ENCODE results near the gene PDE10A.

The PDE10A gene

GRCh38 chr6:165543781-165544180 lies 119.3 kb downstream of the PDE10A start:
- H3K27me3 ChIP-seq (ENCODE audit: control insufficient read depth in 1 of 2, insufficient read depth in 1 of 2, low read length in 2 of 2) = no peaks in the 10 kb centered on the region
- no peak overlapping the region for H2AFZ ChIP-seq (ENCODE audit: low read depth, low read length)
- H4K8ac ChIP-seq (ENCODE audit: low read length) = no peak overlapping the region
- H4K91ac ChIP-seq (ENCODE audit: low read length) = no peak overlapping the region
- H3K23ac ChIP-seq (ENCODE audit: low read length in 2 of 2) = no peak overlapping the region
- no peak overlapping the region for H3K9ac ChIP-seq (ENCODE audit: low read length)
- no peak overlapping the region for H3K4me2 ChIP-seq (ENCODE audit: low read length, poor library complexity, severe bottlenecking)
- H3K4ac ChIP-seq (ENCODE audit: low read depth in 1 of 2, low read length in 2 of 2) = no peak overlapping the region
- no peak overlapping the region for H2BK120ac ChIP-seq (ENCODE audit: low read depth, low read length)
- no peak overlapping the region for H3K14ac ChIP-seq (ENCODE audit: low read length in 2 of 2)
- no peak overlapping the region for H3K18ac ChIP-seq (ENCODE audit: low read depth in 1 of 2, low read length in 2 of 2)
- no peak overlapping the region for H2BK15ac ChIP-seq (ENCODE audit: low read depth, poor library complexity, severe bottlenecking)
- H3K4me3 ChIP-seq (ENCODE audit: insufficient read depth in 1 of 2, low read depth in 1 of 2, low read length in 2 of 2) = no peak overlapping the region
- H2BK12ac ChIP-seq (ENCODE audit: low read length in 2 of 2) = no peak overlapping the region
- no peaks in the 10 kb centered on the region for H3K9me3 ChIP-seq (ENCODE audit: control insufficient read depth, low read length)
- no peak for DNase-seq
- WGBS = no CpG with 5 or more reads among the region's 4 CpGs
- H3K4me1 ChIP-seq (ENCODE audit: control insufficient read depth, insufficient read depth, low read depth, low read length) = no peaks in the 10 kb centered on the region
- no peaks in the 10 kb centered on the region for H3K36me3 ChIP-seq (ENCODE audit: control insufficient read depth in 1 of 2, insufficient read depth in 2 of 2, low read depth in 1 of 2, low read length in 2 of 2)
- H2AK5ac ChIP-seq (ENCODE audit: low read length, severe bottlenecking) = no peak overlapping the region
- no peak overlapping the region for H2BK5ac ChIP-seq (ENCODE audit: low read depth, low read length, poor library complexity, severe bottlenecking)
- H3K79me1 ChIP-seq (replicated peaks; ENCODE audit: low read length, poor library complexity, severe bottlenecking) = peaks cover 8% of the 10 kb centered on the region
- H3K27ac ChIP-seq (ENCODE audit: low read length, poor library complexity, severe bottlenecking) = no peak overlapping the region

- no peak overlapping the region for H3K9ac ChIP-seq (ENCODE audit: low read length)
- H2AK5ac ChIP-seq (ENCODE audit: low read length, severe bottlenecking) = no peak overlapping the region
- no peak overlapping the region for H2AFZ ChIP-seq (ENCODE audit: low read depth, low read length)
- H4K91ac ChIP-seq (ENCODE audit: low read length) = no peak overlapping the region
- H3K27me3 ChIP-seq (ENCODE audit: control insufficient read depth in 1 of 2, insufficient read depth in 1 of 2, low read length in 2 of 2) = no peaks in the 10 kb centered on the region
- H2BK5ac ChIP-seq (ENCODE audit: low read depth, low read length, poor library complexity, severe bottlenecking) = no peak overlapping the region
- no peak overlapping the region for H3K23ac ChIP-seq (ENCODE audit: low read length in 2 of 2)
- no peak overlapping the region for H3K27ac ChIP-seq (ENCODE audit: low read length, poor library complexity, severe bottlenecking)
- H2BK120ac ChIP-seq (ENCODE audit: low read depth, low read length) = no peak overlapping the region
- H4K8ac ChIP-seq (ENCODE audit: low read length) = no peak overlapping the region
- H2BK12ac ChIP-seq (ENCODE audit: low read length in 2 of 2) = no peak overlapping the region
- H3K4me3 ChIP-seq (ENCODE audit: insufficient read depth in 1 of 2, low read depth in 1 of 2, low read length in 2 of 2) = no peak overlapping the region
- H3K4me2 ChIP-seq (ENCODE audit: low read length, poor library complexity, severe bottlenecking) = no peak overlapping the region
- 86% methylated on average over 2 of the region's 4 CpGs for WGBS
- peaks cover 12% of the 10 kb centered on the region for H3K79me1 ChIP-seq (replicated peaks; ENCODE audit: low read length, poor library complexity, severe bottlenecking)
- DNase-seq = no peak
- no peak overlapping the region for H3K4ac ChIP-seq (ENCODE audit: low read depth in 1 of 2, low read length in 2 of 2)
- H3K9me3 ChIP-seq (ENCODE audit: control insufficient read depth, low read length) = no peaks in the 10 kb centered on the region
- H3K18ac ChIP-seq (ENCODE audit: low read depth in 1 of 2, low read length in 2 of 2) = no peak overlapping the region
- no peak overlapping the region for H3K14ac ChIP-seq (ENCODE audit: low read length in 2 of 2)
- H2BK15ac ChIP-seq (ENCODE audit: low read depth, poor library complexity, severe bottlenecking) = no peak overlapping the region
- no peaks in the 10 kb centered on the region for H3K4me1 ChIP-seq (ENCODE audit: control insufficient read depth, insufficient read depth, low read depth, low read length)
- no peaks in the 10 kb centered on the region for H3K36me3 ChIP-seq (ENCODE audit: control insufficient read depth in 1 of 2, insufficient read depth in 2 of 2, low read depth in 1 of 2, low read length in 2 of 2)
These were observed 126.1 kb downstream of the PDE10A start for GRCh38 chr6:165536911-165537310.

- Histone ChIP-seq H3K27ac (ENCODE audit: low read length, poor library complexity, severe bottlenecking) (no peak overlapping the region), H2AFZ (ENCODE audit: low read depth, low read length) (no peak overlapping the region), H3K27me3 (ENCODE audit: control insufficient read depth in 1 of 2, insufficient read depth in 1 of 2, low read length in 2 of 2) (no peaks in the 10 kb centered on the region), H3K4me2 (ENCODE audit: low read length, poor library complexity, severe bottlenecking) (no peak overlapping the region), H3K9ac (ENCODE audit: low read length) (no peak overlapping the region), H3K4me1 (ENCODE audit: control insufficient read depth, insufficient read depth, low read depth, low read length) (peaks cover 2% of the 10 kb centered on the region), H3K14ac (ENCODE audit: low read length in 2 of 2) (no peak overlapping the region), H4K91ac (ENCODE audit: low read length) (no peak overlapping the region), H3K9me3 (ENCODE audit: control insufficient read depth, low read length) (no peaks in the 10 kb centered on the region), H2BK5ac (ENCODE audit: low read depth, low read length, poor library complexity, severe bottlenecking) (no peak overlapping the region), H3K18ac (ENCODE audit: low read depth in 1 of 2, low read length in 2 of 2) (no peak overlapping the region), H2BK15ac (ENCODE audit: low read depth, poor library complexity, severe bottlenecking) (no peak overlapping the region), H3K4ac (ENCODE audit: low read depth in 1 of 2, low read length in 2 of 2) (no peak overlapping the region), H2BK12ac (ENCODE audit: low read length in 2 of 2) (no peak overlapping the region), H3K23ac (ENCODE audit: low read length in 2 of 2) (no peak overlapping the region), H2BK120ac (ENCODE audit: low read depth, low read length) (no peak overlapping the region), H3K4me3 (ENCODE audit: insufficient read depth in 1 of 2, low read depth in 1 of 2, low read length in 2 of 2) (no peak overlapping the region), H3K36me3 (ENCODE audit: control insufficient read depth in 1 of 2, insufficient read depth in 2 of 2, low read depth in 1 of 2, low read length in 2 of 2) (no peaks in the 10 kb centered on the region), H3K79me1 (replicated peaks; ENCODE audit: low read length, poor library complexity, severe bottlenecking) (peaks cover 10% of the 10 kb centered on the region), H4K8ac (ENCODE audit: low read length) (no peak overlapping the region), H2AK5ac (ENCODE audit: low read length, severe bottlenecking) (no peak overlapping the region)
- DNase-seq = peak; percentile 8
- 94% methylated on average over 2 of the region's 3 CpGs for WGBS
These were observed 143.7 kb downstream of the PDE10A start for GRCh38 chr6:165519316-165519715.

GRCh38 chr6:165515963-165516624 lies 146.9 kb downstream of the PDE10A start:
- Histone ChIP-seq H3K4me1 (ENCODE audit: control insufficient read depth, insufficient read depth, low read depth, low read length) (peaks cover 2% of the 10 kb centered on the region), H3K9me3 (ENCODE audit: control insufficient read depth, low read length) (no peaks in the 10 kb centered on the region), H3K27ac (ENCODE audit: low read length, poor library complexity, severe bottlenecking) (no peak overlapping the region), H4K8ac (ENCODE audit: low read length) (no peak overlapping the region), H3K9ac (ENCODE audit: low read length) (no peak overlapping the region), H2BK5ac (ENCODE audit: low read depth, low read length, poor library complexity, severe bottlenecking) (no peak overlapping the region), H2BK12ac (ENCODE audit: low read length in 2 of 2) (no peak overlapping the region), H3K18ac (ENCODE audit: low read depth in 1 of 2, low read length in 2 of 2) (no peak overlapping the region), H2AFZ (ENCODE audit: low read depth, low read length) (no peak overlapping the region), H2BK120ac (ENCODE audit: low read depth, low read length) (no peak overlapping the region), H4K91ac (ENCODE audit: low read length) (no peak overlapping the region), H3K4me3 (ENCODE audit: insufficient read depth in 1 of 2, low read depth in 1 of 2, low read length in 2 of 2) (no peak overlapping the region), H3K79me1 (replicated peaks; ENCODE audit: low read length, poor library complexity, severe bottlenecking) (peaks cover 11% of the 10 kb centered on the region), H3K23ac (ENCODE audit: low read length in 2 of 2) (no peak overlapping the region), H3K14ac (ENCODE audit: low read length in 2 of 2) (no peak overlapping the region), H3K36me3 (ENCODE audit: control insufficient read depth in 1 of 2, insufficient read depth in 2 of 2, low read depth in 1 of 2, low read length in 2 of 2) (no peaks in the 10 kb centered on the region), H3K27me3 (ENCODE audit: control insufficient read depth in 1 of 2, insufficient read depth in 1 of 2, low read length in 2 of 2) (no peaks in the 10 kb centered on the region), H2AK5ac (ENCODE audit: low read length, severe bottlenecking) (no peak overlapping the region), H3K4ac (ENCODE audit: low read depth in 1 of 2, low read length in 2 of 2) (no peak overlapping the region), H3K4me2 (ENCODE audit: low read length, poor library complexity, severe bottlenecking) (no peak overlapping the region), H2BK15ac (ENCODE audit: low read depth, poor library complexity, severe bottlenecking) (no peak overlapping the region)
- DNase-seq = peak; percentile 32
- WGBS = 59% methylated on average over 5 of the region's 6 CpGs
